HG03045 (cell line): ENCODE measurements around the gene TCTA.
"Not testable (repeated sequence)": the region's sequence is repeated elsewhere in the genome, so short reads cannot be mapped to it uniquely, and the experiment has no call there.

Source experiments
- ATAC-seq: cut with Tn5 transposase; IDR thresholded peaks from one replicate; pipeline ENCODE4 v1.9.1; 2021; ENCODE audit warnings: mild to moderate bottlenecking, moderate library complexity; ENCODE audit not compliant: unreplicated experiment

Gene TCTA

GRCh38 chr3:49411968-49412631 is at the start of gene TCTA, which contains the start of gene RHOA:
Gene TCTA (plus strand): TSS chr3:49412423. CDS start chr3:49412427, 4 bp downstream.
Gene RHOA (minus strand): TSS chr3:49411976. CDS start chr3:49375589, 36,387 bp downstream.
- peak; percentile 79 for ATAC-seq

GRCh38 chr3:49362561-49362960 is 49.7 kb upstream of the TCTA start:
- ATAC-seq, result no peak

GRCh38 chr3:49370585-49371290 is 41.5 kb upstream of the TCTA start:
- no peak for ATAC-seq

- ATAC-seq, result no peak
These were observed 40.3 kb upstream of the TCTA start for GRCh38 chr3:49371946-49372345.

GRCh38 chr3:49377483-49377882 is 34.7 kb upstream of the TCTA start:
- ATAC-seq, result no peak

GRCh38 chr3:49378249-49378895 is 33.9 kb upstream of the TCTA start:
- ATAC-seq, result no peak

GRCh38 chr3:49383387-49383786 is 28.8 kb upstream of the TCTA start:
- no peak for ATAC-seq

GRCh38 chr3:49385617-49386016 is 26.6 kb upstream of the TCTA start:
- no peak for ATAC-seq

GRCh38 chr3:49386056-49386756 is 26.0 kb upstream of the TCTA start:
- ATAC-seq, result no peak

- no peak for ATAC-seq
These were observed 24.5 kb upstream of the TCTA start for GRCh38 chr3:49387721-49388120.

- ATAC-seq, result no peak
These were observed 23.9 kb upstream of the TCTA start for GRCh38 chr3:49388289-49388820.

GRCh38 chr3:49389297-49389696 is 22.9 kb upstream of the TCTA start:
- ATAC-seq, result no peak

GRCh38 chr3:49391310-49391709 is 20.9 kb upstream of the TCTA start:
- ATAC-seq, result not testable (repeated sequence)

- ATAC-seq, result no peak
These were observed 14.8 kb upstream of the TCTA start for GRCh38 chr3:49397470-49397869.

- no peak for ATAC-seq
These were observed 12.8 kb upstream of the TCTA start for GRCh38 chr3:49399461-49399860.

- ATAC-seq, result no peak
These were observed 10.5 kb upstream of the TCTA start for GRCh38 chr3:49401766-49402165.

- no peak for ATAC-seq
These were observed 8.3 kb upstream of the TCTA start for GRCh38 chr3:49403891-49404290.

- ATAC-seq, result not testable (repeated sequence)
These were observed 6.7 kb upstream of the TCTA start for GRCh38 chr3:49405570-49405969.

GRCh38 chr3:49406571-49407565 is 5.4 kb upstream of the TCTA start:
- no peak for ATAC-seq
